B cell (primary cell): ENCODE measurements around the gene AGGF1. TPM values are rescaled to one million over a fixed set of nuclear protein-coding genes. Genes with fewer than 3 reads are reported as not detected.

Experiments used
- ATAC-seq: fragments of 200-7000 bp; cut with Tn5 transposase; one replicate; pipeline ENCODE4 v1.10.0; 2021; ENCODE audit warnings: low read depth, mild to moderate bottlenecking, moderate number of reproducible peaks, moderate library complexity
- CTCF ChIA-PET: fragments of 350-600 bp; sonication (Branson Sonifier 250); formaldehyde crosslinking; loops from one replicate; lab custom pipeline; 2021; ENCODE audit warnings: antibody characterized with exemption, inconsistent platforms; lab: Charles Lee
- POLR2A ChIA-PET: fragments of 350-600 bp; sonication (Branson Sonifier 250); formaldehyde crosslinking; loops from one replicate; lab custom pipeline; 2021; ENCODE audit warnings: antibody characterized with exemption; lab: Charles Lee
- DNase-seq: peaks from one replicate; pipeline ENCODE4 v3.0.0; 2013
- H2AFZ ChIP-seq: 2 replicates; pipeline ENCODE4 v1.6.1; 2012; ENCODE audit warnings: mild to moderate bottlenecking, low read depth, low read length; ENCODE audit not compliant: insufficient read depth, poor library complexity, severe bottlenecking
- H3K27ac ChIP-seq, 2 donors: 1 replicate in 1 of 2; 2 replicates in 1 of 2; pipeline ENCODE4 v1.5.1; 2012 to 2013; ENCODE audit warnings: low read length in 2 of 2, mild to moderate bottlenecking in 2 of 2, moderate library complexity in 1 of 2
- H3K27me3 ChIP-seq, 4 experiments: fragments of 200-600 bp in 1 of 4; sonication (generic) in 1 of 4; replicated peaks in 1 of 4; 1 replicate in 2 of 4; 2 replicates in 2 of 4; pipeline versions ENCODE4 v1.6.1 to v1.7.0; 2013 to 2016; ENCODE audit warnings: low read length in 3 of 4, mild to moderate bottlenecking in 2 of 4, mixed read lengths in 1 of 4, moderate library complexity in 1 of 4; ENCODE audit not compliant: insufficient read depth in 4 of 4, control insufficient read depth in 3 of 4; ENCODE audit errors: control extremely low read depth in 1 of 4
- H3K36me3 ChIP-seq, 2 experiments: replicated peaks in 1 of 2; 1 replicate in 1 of 2; 2 replicates in 1 of 2; pipeline versions ENCODE4 v1.6.1 to v1.7.1; 2013; ENCODE audit warnings: low read length in 1 of 2; ENCODE audit not compliant: insufficient read depth in 2 of 2, control insufficient read depth in 1 of 2; ENCODE audit errors: control extremely low read depth in 1 of 2, extremely low read depth in 1 of 2
- H3K4me1 ChIP-seq, 2 donors: fragments of 200-600 bp in 1 of 2; sonication (generic) in 1 of 2; 1 replicate in 1 of 2; 2 replicates in 1 of 2; pipeline versions ENCODE4 v1.5.1 to v1.6.1; 2013 to 2017; ENCODE audit warnings: low read length in 2 of 2; ENCODE audit not compliant: control insufficient read depth in 2 of 2, insufficient read depth in 2 of 2
- H3K4me2 ChIP-seq: replicated peaks from 2 replicates; pipeline ENCODE3; 2012; ENCODE audit warnings: mild to moderate bottlenecking, low read depth, low read length; ENCODE audit not compliant: poor library complexity, severe bottlenecking
- H3K4me3 ChIP-seq, 5 experiments: fragments of 200-600 bp in 1 of 5; sonication (generic) in 1 of 5; 1 replicate in 3 of 5; 2 replicates in 2 of 5; pipeline versions ENCODE4 v1.5.1 to v1.7.0; 2011 to 2016; ENCODE audit warnings: low read length in 4 of 5, mild to moderate bottlenecking in 4 of 5, low read depth in 2 of 5, control low read depth in 1 of 5, moderate library complexity in 1 of 5; ENCODE audit not compliant: insufficient read depth in 1 of 5; ENCODE audit errors: control extremely low read depth in 1 of 5, extremely low read depth in 1 of 5
- H3K79me2 ChIP-seq: fragments of 200-600 bp; sonication (generic); one replicate; pipeline ENCODE4 v1.6.0; 2016; ENCODE audit warnings: low read length; ENCODE audit not compliant: control insufficient read depth, insufficient read depth
- H3K9ac ChIP-seq: fragments of 200-600 bp; sonication (generic); 2 replicates; pipeline ENCODE4 v1.6.1; 2017; ENCODE audit warnings: mild to moderate bottlenecking, low read length, moderate library complexity
- H3K9me3 ChIP-seq, 3 donors: one replicate each; pipeline versions ENCODE4 v1.6.1 to v1.7.1; 2013; ENCODE audit warnings: low read length in 2 of 3; ENCODE audit not compliant: control insufficient read depth in 2 of 3, insufficient read depth in 1 of 3; ENCODE audit errors: control extremely low read depth in 1 of 3
- H4K20me1 ChIP-seq: 2 replicates; pipeline ENCODE4 v1.6.0; 2012; ENCODE audit warnings: mild to moderate bottlenecking, low read length; ENCODE audit not compliant: insufficient read depth, control insufficient read depth, poor library complexity, severe bottlenecking
- H3K27ac Mint-ChIP-seq: one replicate; pipeline ENCODE4 v1.8.0; 2021; ENCODE audit warnings: mixed read lengths
- H3K27me3 Mint-ChIP-seq: one replicate; pipeline ENCODE4 v1.8.0; 2021; ENCODE audit warnings: mixed read lengths
- H3K4me1 Mint-ChIP-seq: one replicate; pipeline ENCODE4 v1.8.0; 2021; ENCODE audit warnings: mixed read lengths
- H3K4me3 Mint-ChIP-seq: one replicate; pipeline ENCODE4 v1.8.0; 2021; ENCODE audit warnings: mixed read lengths
- H3K9me3 Mint-ChIP-seq: one replicate; pipeline ENCODE4 v1.8.0; 2022; ENCODE audit warnings: mixed read lengths; ENCODE audit not compliant: insufficient read depth
- EZH2 ChIP-seq: IDR thresholded peaks from 2 replicates; pipeline ENCODE4 v1.6.1; 2012; ENCODE audit warnings: borderline replicate concordance, low read depth, mild to moderate bottlenecking, moderate library complexity, low read length; ENCODE audit not compliant: insufficient read depth, poor library complexity, severe bottlenecking
- WGBS: methylation state at CpG from one replicate; pipeline ENCODE4 v1.1.5; 2013; ENCODE audit warnings: missing lambda C conversion rate; ENCODE audit not compliant: insufficient coverage; 5-methylcytosine and 5-hydroxymethylcytosine counted together
- intact Hi-C: fragments of 100-400 bp; cut with micrococcal nuclease; formaldehyde crosslinking; loops from one replicate; pipeline ENCODE4 v1.10.0; 2022
- polyA minus RNA-seq: library from RNA; depleted of rRNA, polyadenylated mRNA; stranded (reverse); fragments of >200 nt; gene quantifications from 2 replicates; pipeline ENCODE4 v1.2.3, GENCODE V29; 2012
- polyA plus RNA-seq: library from polyadenylated mRNA; depleted of rRNA; stranded (reverse); fragments of >200 nt; gene quantifications from 2 replicates; pipeline ENCODE4 v1.2.3, GENCODE V29; 2012
- total RNA-seq, 2 donors: library from RNA; stranded (reverse); fragments of 120-200 nt in 1 of 2; gene quantifications; 1 replicate in 1 of 2; 2 replicates in 1 of 2; pipeline versions ENCODE4 v1.2.3 to v1.2.4, GENCODE V29; 2013 to 2022
- TF ChIP-seq, protein P1 (sequence below): fragments of 200-600 bp; IDR thresholded peaks from one replicate; pipeline ENCODE4 v1.8.0; 2022; ENCODE audit warnings: antibody characterized with exemption, mild to moderate bottlenecking

The AGGF1 gene, protein sequence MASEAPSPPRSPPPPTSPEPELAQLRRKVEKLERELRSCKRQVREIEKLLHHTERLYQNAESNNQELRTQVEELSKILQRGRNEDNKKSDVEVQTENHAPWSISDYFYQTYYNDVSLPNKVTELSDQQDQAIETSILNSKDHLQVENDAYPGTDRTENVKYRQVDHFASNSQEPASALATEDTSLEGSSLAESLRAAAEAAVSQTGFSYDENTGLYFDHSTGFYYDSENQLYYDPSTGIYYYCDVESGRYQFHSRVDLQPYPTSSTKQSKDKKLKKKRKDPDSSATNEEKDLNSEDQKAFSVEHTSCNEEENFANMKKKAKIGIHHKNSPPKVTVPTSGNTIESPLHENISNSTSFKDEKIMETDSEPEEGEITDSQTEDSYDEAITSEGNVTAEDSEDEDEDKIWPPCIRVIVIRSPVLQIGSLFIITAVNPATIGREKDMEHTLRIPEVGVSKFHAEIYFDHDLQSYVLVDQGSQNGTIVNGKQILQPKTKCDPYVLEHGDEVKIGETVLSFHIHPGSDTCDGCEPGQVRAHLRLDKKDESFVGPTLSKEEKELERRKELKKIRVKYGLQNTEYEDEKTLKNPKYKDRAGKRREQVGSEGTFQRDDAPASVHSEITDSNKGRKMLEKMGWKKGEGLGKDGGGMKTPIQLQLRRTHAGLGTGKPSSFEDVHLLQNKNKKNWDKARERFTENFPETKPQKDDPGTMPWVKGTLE
- total RNA-seq (25.6 and 26.2 TPM in 2 replicates), polyA plus RNA-seq (9.3 and 11.6 TPM in 2 replicates), polyA minus RNA-seq (26.8 and 38.8 TPM in 2 replicates)
- total RNA-seq (2013) = 28.2 TPM

GRCh38 chr5:77030097-77031071, at the start of gene AGGF1:
TSS of gene AGGF1 (plus strand) at chr5:77030404. CDS start at chr5:77030767, 363 bp downstream.
- H3K4me2 ChIP-seq = peak within 1 kb of the TSS; percentile 73
- H4K20me1 ChIP-seq = peaks cover 10% of the 10 kb centered on the region
- H3K4me3 ChIP-seq = peak within 1 kb of the TSS; percentile 71 to 99 (median 94)
- intact Hi-C loops = loop anchor here (1.0 to 10.0 kb wide), 5 partner anchors 57 to 1954 kb away; partner anchors contain the start of genes ARSB, IQGAP2, TBCA and WDR41
- POLR2A ChIA-PET = interaction anchor here (0.6 to 1.7 kb wide), 3 partner anchors 57 to 1519 kb away, joined by 3 to 7 read pairs (median 4); partner anchors contain the start of genes CERT1 and POLK
- peak within 1 kb of the TSS; percentile 96 for H3K4me3 Mint-ChIP-seq
- H3K27me3 ChIP-seq = no peaks in the 10 kb centered on the region
- peak within 1 kb of the TSS; percentile 98 for H2AFZ ChIP-seq
- TF ChIP-seq, protein P1, sequence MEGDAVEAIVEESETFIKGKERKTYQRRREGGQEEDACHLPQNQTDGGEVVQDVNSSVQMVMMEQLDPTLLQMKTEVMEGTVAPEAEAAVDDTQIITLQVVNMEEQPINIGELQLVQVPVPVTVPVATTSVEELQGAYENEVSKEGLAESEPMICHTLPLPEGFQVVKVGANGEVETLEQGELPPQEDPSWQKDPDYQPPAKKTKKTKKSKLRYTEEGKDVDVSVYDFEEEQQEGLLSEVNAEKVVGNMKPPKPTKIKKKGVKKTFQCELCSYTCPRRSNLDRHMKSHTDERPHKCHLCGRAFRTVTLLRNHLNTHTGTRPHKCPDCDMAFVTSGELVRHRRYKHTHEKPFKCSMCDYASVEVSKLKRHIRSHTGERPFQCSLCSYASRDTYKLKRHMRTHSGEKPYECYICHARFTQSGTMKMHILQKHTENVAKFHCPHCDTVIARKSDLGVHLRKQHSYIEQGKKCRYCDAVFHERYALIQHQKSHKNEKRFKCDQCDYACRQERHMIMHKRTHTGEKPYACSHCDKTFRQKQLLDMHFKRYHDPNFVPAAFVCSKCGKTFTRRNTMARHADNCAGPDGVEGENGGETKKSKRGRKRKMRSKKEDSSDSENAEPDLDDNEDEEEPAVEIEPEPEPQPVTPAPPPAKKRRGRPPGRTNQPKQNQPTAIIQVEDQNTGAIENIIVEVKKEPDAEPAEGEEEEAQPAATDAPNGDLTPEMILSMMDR = no peak
- TF ChIP-seq EZH2 = no peak
- under 1% methylated on average over 69 of the region's 82 CpGs for WGBS
- CTCF ChIA-PET = interaction anchor here (0.6 to 1.8 kb wide), 7 partner anchors 48 to 462 kb away, joined by 3 to 6 read pairs (median 4); partner anchors contain the start of gene WDR41
- peaks cover 5 to 11% of the 10 kb centered on the region in 2 experiments for H3K36me3 ChIP-seq
- DNase-seq (peak; percentile 89), ATAC-seq (peak; percentile 98)
- peaks cover 16 to 19% of the 10 kb centered on the region in 2 donors for H3K4me1 ChIP-seq
- H3K9me3 Mint-ChIP-seq = peaks cover 12% of the 10 kb centered on the region
- H3K27me3 Mint-ChIP-seq = peaks cover 7% of the 10 kb centered on the region
- H3K4me1 Mint-ChIP-seq = peaks cover 31% of the 10 kb centered on the region
- peak within 1 kb of the TSS; percentile 90 for H3K27ac Mint-ChIP-seq
- peak within 1 kb of the TSS; percentile 65 to 84 for H3K27ac ChIP-seq
- H3K9ac ChIP-seq = peak within 1 kb of the TSS; percentile 93
- H3K9me3 ChIP-seq = peaks cover 0 to 15% (median 4%) of the 10 kb centered on the region in 3 donors
- H3K79me2 ChIP-seq = peaks cover 32% of the 10 kb centered on the region
